AG04449 (cell line): ENCODE results near the gene PPP1R14D.

Experiments
- CTCF ChIA-PET: fragments of 350-600 bp; formaldehyde crosslinking; extraction: SDS; loops from one replicate; lab custom pipeline; 2021; ENCODE audit warnings: antibody characterized with exemption; lab: Yijun Ruan, JAX
- POLR2A ChIA-PET: fragments of 400-600, 350-600 bp; formaldehyde crosslinking; extraction: SDS; loops from one replicate; lab custom pipeline; 2020; ENCODE audit warnings: antibody characterized with exemption, inconsistent platforms; lab: Yijun Ruan, JAX
- DNase-seq: peaks from one replicate; pipeline ENCODE4 v3.0.0-alpha.2; 2010; ENCODE audit warnings: low read depth, low spot score
- H3K4me3 ChIP-seq: 2 replicates; pipeline ENCODE4 v1.5.1; 2011; ENCODE audit warnings: low read depth, mild to moderate bottlenecking, control low read depth, low read length
- TF ChIP-seq, protein P1 (sequence below): IDR thresholded peaks from one replicate; pipeline ENCODE4 v1.5.1; 2011; ENCODE audit warnings: mild to moderate bottlenecking, moderate library complexity, low read length, control low read depth, inconsistent platforms; ENCODE audit not compliant: insufficient read depth; ENCODE audit errors: missing control alignments

PPP1R14D gene

DNA sequence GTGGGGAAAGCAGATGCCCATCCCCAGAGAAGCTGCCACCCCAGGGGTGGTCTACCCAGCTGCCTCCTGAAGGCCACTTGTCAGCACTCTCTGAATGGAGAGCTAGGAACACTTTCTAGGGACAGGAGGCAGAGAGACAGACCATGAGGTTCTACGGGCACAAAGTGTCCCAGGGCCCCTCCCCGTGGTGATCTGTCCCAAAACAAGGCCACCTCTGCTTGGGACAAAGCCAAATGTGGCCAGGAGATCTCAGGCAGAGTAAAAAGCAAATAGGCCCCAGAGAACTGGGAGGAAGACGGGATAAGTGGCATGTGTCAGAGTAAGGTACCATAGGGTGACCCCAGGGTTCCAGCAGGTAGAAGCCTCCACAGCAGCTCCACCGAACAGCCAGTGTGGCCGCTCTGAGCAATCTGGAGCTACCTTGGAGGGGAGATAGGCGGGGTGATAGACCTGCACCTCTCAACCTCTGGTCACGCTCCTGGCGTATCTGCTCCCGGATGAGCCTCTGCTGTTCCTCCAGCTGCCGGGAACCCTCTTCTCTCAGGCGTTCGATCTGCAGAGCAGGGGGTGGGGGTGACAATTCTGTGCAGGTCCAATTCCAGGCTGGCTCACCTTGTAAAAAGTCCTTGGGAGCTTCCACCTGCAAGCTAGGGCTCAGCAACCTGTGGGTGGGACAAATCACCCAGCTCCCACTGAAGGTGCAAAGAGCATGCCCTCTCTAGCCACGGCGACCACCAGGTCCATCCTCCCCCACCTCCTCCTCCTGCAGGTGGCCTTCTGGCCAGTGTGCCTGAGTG, 52.6 kb downstream of the PPP1R14D start:
- ChIA-PET CTCF (interaction anchor here (0.7 to 2.5 kb wide), 6 partner anchors 8 to 118 kb away, joined by 3 to 8 read pairs (median 4); partner anchors contain the start of gene VPS18), POLR2A (interaction anchor here (0.8 kb wide), 1 partner anchor 15 kb away, joined by 3 read pairs; no protein-coding TSS in a partner anchor)
- TF ChIP-seq, protein P1, sequence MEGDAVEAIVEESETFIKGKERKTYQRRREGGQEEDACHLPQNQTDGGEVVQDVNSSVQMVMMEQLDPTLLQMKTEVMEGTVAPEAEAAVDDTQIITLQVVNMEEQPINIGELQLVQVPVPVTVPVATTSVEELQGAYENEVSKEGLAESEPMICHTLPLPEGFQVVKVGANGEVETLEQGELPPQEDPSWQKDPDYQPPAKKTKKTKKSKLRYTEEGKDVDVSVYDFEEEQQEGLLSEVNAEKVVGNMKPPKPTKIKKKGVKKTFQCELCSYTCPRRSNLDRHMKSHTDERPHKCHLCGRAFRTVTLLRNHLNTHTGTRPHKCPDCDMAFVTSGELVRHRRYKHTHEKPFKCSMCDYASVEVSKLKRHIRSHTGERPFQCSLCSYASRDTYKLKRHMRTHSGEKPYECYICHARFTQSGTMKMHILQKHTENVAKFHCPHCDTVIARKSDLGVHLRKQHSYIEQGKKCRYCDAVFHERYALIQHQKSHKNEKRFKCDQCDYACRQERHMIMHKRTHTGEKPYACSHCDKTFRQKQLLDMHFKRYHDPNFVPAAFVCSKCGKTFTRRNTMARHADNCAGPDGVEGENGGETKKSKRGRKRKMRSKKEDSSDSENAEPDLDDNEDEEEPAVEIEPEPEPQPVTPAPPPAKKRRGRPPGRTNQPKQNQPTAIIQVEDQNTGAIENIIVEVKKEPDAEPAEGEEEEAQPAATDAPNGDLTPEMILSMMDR: no peak
- DNase-seq: no peak
- H3K4me3 ChIP-seq: no peak overlapping the region

DNA sequence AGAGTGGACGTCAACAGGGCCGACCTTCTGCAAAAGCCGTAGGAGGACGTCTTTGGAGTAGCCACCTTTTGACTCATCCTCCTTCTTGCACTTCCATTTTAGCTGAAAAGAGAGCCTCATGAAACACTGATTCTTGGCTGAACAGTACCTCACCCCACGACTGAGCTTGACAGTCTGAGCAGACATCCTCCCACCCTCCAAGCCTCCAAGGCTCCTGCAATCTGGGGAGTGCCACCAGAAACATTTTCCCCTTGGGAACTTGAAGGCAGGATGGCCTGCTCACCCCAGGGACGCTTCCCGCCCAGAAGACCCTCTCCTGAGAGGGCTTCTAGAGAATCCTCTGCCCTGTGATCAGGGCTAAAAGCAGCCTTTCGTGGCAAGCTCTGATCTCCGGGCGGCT, 53.5 kb downstream of the PPP1R14D start:
- H3K4me3 ChIP-seq: no peak overlapping the region
- CTCF ChIA-PET: interaction anchor here (1.0 to 1.5 kb wide), 2 partner anchors 83 to 84 kb away, joined by 3 to 4 read pairs; no protein-coding TSS in a partner anchor
- POLR2A ChIA-PET: no interaction called here
- TF ChIP-seq, protein P1: no peak
- no peak for DNase-seq

DNA sequence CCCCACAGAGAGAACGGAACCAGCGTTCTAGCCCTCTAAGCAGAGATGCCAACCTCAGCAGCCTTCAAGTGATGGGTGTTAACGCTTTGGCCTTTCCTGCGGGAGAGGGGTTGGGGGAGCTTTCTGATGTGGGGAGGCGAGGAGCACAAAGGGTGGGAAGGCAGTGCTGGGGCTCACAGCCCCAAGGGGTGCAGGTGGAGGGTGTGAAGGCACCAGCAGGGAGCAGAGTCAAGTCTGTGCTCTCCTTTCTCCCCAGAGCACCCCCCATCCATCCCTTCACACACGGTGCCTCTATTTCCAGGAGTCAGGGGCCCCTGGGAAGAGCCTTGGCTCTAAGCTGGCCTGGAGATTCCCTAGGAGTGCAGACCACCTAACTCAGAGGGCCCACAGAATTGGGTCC, 54.6 kb downstream of the PPP1R14D start:
- POLR2A ChIA-PET: interaction anchor here (0.6 kb wide), 1 partner anchor 185 kb away, joined by 3 read pairs; no protein-coding TSS in a partner anchor
- TF ChIP-seq, protein P1: no peak
- CTCF ChIA-PET: interaction anchor here (1.0 to 1.5 kb wide), 3 partner anchors 8 to 118 kb away, joined by 3 to 4 read pairs (median 3); no protein-coding TSS in a partner anchor
- DNase-seq: no peak
- no peak overlapping the region for H3K4me3 ChIP-seq

DNA sequence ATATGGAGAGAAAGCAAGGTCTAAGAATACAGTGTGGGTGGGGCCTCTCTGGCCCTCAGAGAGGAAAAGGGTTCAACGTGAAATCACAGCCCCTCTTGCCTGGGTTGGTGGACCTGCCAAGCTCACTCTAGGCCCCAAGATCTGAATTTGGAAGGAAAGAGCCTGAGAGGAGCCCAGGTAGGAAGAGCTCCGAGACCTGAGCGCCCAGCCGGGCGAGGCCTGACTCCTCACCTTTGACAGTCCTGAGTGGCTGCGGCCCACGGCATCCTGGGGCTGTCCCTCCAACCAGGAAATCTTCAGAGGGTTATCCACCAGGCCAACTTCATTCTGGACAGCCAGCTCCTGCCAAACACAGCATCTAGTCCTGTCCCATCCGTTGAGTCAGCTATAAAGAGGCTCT, 55.0 kb downstream of the PPP1R14D start:
- ChIA-PET CTCF (interaction anchor here (1.3 to 1.5 kb wide), 2 partner anchors 9 to 119 kb away, joined by 3 to 4 read pairs; no protein-coding TSS in a partner anchor), POLR2A (interaction anchor here (0.6 kb wide), 1 partner anchor 186 kb away, joined by 3 read pairs; no protein-coding TSS in a partner anchor)
- no peak overlapping the region for H3K4me3 ChIP-seq
- TF ChIP-seq, protein P1: no peak
- no peak for DNase-seq

DNA sequence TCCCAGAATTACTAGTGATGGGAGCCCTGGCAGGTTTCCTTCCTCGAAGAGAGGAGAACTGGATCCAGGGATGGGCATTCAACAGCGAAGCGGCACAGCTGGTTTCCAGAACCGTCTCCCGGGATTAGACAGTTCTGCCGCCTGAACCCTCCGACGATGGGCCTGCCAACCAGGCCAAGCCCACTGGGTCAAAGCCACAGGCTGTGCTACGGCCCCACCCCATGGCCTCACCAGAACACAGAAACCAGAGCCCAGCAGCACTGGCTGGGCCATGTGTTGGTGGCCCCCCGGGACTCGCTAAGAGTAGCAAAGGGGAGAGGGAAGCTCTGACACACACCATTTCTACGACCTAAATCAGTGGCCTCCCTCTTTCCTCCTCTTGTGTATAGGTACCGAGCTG, 56.5 kb downstream of the PPP1R14D start:
- H3K4me3 ChIP-seq: no peak overlapping the region
- ChIA-PET POLR2A (no interaction called here), CTCF (interaction anchor here (0.8 to 2.2 kb wide), 5 partner anchors 11 to 120 kb away, joined by 3 to 5 read pairs (median 4); no protein-coding TSS in a partner anchor)
- TF ChIP-seq, protein P1: no peak
- no peak for DNase-seq

DNA sequence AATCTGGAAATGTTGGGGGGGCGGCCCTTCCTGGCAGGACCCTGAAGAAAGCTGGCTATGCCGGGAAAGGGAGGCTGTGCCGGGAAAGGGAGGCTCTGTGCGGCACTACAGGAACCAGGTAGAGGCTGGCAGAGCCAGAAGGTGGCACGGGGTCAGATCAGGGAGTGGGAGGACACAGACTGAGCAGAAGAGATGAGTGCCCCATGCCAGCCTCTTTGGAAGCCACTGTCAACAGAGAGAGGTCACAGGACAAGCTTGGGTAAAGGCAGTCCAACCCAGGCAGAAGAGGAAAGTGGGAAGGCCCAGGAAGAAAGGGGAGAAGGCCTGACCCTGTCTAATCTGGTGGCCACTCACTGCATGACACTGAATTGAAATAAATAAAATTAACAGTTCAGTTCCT, 57.3 kb downstream of the PPP1R14D start:
- TF ChIP-seq, protein P1: no peak
- CTCF ChIA-PET: interaction anchor here (0.8 to 2.2 kb wide), 5 partner anchors 11 to 121 kb away, joined by 3 to 5 read pairs (median 4); no protein-coding TSS in a partner anchor
- DNase-seq: no peak
- no peak overlapping the region for H3K4me3 ChIP-seq
- POLR2A ChIA-PET: no interaction called here
